ENCODE results near the gene TRIM47. TPM values are rescaled to one million over a fixed set of nuclear protein-coding genes. Genes with fewer than 3 reads are reported as not detected.

Gene TRIM47
- total RNA-seq, 1 experiment from 2014 or later: 86.7 TPM

DNA sequence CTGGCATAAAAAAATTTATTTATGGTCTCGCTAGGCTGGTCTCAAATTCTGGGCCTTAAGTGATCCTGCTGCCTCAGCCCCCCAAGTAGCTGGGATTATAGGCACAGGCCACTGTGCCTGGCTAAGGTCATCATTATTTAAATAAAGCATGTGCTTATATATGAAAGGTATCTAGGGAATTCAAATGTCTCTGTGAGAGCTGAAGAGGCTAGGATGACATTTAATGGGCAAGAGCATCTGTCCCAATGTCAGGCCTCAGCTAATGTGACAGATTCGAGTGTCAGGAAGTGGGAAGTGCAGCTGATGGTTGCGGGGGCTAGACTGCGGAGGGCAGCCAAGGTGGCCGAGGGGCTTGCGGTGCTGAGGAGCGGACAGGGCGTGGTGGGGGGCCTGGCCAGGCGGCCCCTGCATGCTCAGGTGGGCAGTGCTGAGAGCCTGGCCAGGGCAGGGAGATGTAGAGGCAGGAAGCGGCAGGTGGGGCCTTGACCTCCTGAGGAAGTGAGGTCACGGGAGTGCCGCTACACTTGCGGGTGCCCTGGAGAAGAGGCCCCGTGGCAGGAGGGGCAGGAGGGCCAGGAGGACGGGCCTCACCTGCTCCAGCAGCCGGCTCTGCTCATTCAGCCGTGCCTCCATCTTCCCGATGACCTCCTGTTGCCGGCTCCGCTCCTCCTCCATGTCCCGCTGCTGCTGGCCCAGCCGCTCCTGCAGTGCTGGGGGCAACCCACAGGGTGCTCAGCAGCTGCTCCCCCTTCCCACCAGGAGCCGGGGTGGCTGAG is 38.9 kb upstream of the TRIM47 start:
- BruUV-seq (replicated peaks): no TSS peak
- Histone ChIP-seq H3K27me3 (ENCODE audit: insufficient read depth, low read length) (no peaks in the 10 kb centered on the region), H3K9me2 (ENCODE audit: insufficient read depth) (no peaks in the 10 kb centered on the region), H3K4me1 (ENCODE audit: control insufficient read depth in 1 of 2, insufficient read depth in 2 of 2, low read length in 2 of 2) (peaks cover 0 to 9% of the 10 kb centered on the region in 2 experiments; a peak in 2 of 4 replicates), H3K79me2 (ENCODE audit: insufficient read depth, low read length) (no peaks in the 10 kb centered on the region), H3K4me2 (ENCODE audit: low read length) (no peak overlapping the region), H3K4me3 (replicated peaks in 1 of 2; ENCODE audit: low read depth in 1 of 2, low read length in 2 of 2) (no peak overlapping the region), H3K9ac (ENCODE audit: low read length) (no peak overlapping the region), H4K20me1 (ENCODE audit: insufficient read depth) (no peaks in the 10 kb centered on the region), H2AFZ (ENCODE audit: low read depth, low read length, poor library complexity, severe bottlenecking) (no peak overlapping the region), H3K36me3 (ENCODE audit: control insufficient read depth in 1 of 2, insufficient read depth in 2 of 2, low read length in 2 of 2) (no peaks in the 10 kb centered on the region), H3K9me3 (ENCODE audit: control insufficient read depth in 1 of 2, insufficient read depth in 1 of 2, low read depth in 1 of 2, low read length in 2 of 2) (no peaks in the 10 kb centered on the region), H3K27ac (ENCODE audit: low read depth, low read length) (no peak overlapping the region; the same call in 1 of the 2 replicates)
- CTCF ChIA-PET: interaction anchor here (1.8 to 3.5 kb wide), 2 partner anchors 9 to 10 kb away, joined by 3 to 10 read pairs; no protein-coding TSS in a partner anchor
- POLR2A ChIA-PET: interaction anchor here (0.8 kb wide), 1 partner anchor 24 kb away, joined by 3 read pairs; the partner anchor contains the start of gene FBF1
- TF ChIP-seq TCF7L2 (IDR thresholded peaks at IDR 0.05; ENCODE audit: borderline replicate concordance, extremely low read depth, insufficient read depth, insufficient read length): no peak
- no peak for TF ChIP-seq ELF1 (IDR thresholded peaks at IDR 0.05; ENCODE audit: borderline replicate concordance, low read depth)
- TF ChIP-seq FOSL1 (IDR thresholded peaks at IDR 0.05; ENCODE audit: low read depth): no peak
- TF ChIP-seq CBX3 (IDR thresholded peaks at IDR 0.05; ENCODE audit: low read depth): no peak
- TF ChIP-seq RAD21 (IDR thresholded peaks at IDR 0.05; ENCODE audit: low read depth): no peak
- TF ChIP-seq POLR2A (IDR thresholded peaks at IDR 0.05; ENCODE audit: borderline replicate concordance, extremely low read depth, insufficient read depth, insufficient read length): no peak
- TF ChIP-seq, protein P1, sequence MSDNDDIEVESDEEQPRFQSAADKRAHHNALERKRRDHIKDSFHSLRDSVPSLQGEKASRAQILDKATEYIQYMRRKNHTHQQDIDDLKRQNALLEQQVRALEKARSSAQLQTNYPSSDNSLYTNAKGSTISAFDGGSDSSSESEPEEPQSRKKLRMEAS (IDR thresholded peaks at IDR 0.05): no peak
- no peak for TF ChIP-seq EZH2 (IDR thresholded peaks at IDR 0.05)
- no peak for TF ChIP-seq SP1 (IDR thresholded peaks at IDR 0.05; ENCODE audit: low read depth)
- TF ChIP-seq POLR2AphosphoS5 (IDR thresholded peaks at IDR 0.05; ENCODE audit: low read depth, low read length): no peak
- no peak for TF ChIP-seq SIN3A (IDR thresholded peaks at IDR 0.05; ENCODE audit: low read depth)
- TF ChIP-seq, protein P2, sequence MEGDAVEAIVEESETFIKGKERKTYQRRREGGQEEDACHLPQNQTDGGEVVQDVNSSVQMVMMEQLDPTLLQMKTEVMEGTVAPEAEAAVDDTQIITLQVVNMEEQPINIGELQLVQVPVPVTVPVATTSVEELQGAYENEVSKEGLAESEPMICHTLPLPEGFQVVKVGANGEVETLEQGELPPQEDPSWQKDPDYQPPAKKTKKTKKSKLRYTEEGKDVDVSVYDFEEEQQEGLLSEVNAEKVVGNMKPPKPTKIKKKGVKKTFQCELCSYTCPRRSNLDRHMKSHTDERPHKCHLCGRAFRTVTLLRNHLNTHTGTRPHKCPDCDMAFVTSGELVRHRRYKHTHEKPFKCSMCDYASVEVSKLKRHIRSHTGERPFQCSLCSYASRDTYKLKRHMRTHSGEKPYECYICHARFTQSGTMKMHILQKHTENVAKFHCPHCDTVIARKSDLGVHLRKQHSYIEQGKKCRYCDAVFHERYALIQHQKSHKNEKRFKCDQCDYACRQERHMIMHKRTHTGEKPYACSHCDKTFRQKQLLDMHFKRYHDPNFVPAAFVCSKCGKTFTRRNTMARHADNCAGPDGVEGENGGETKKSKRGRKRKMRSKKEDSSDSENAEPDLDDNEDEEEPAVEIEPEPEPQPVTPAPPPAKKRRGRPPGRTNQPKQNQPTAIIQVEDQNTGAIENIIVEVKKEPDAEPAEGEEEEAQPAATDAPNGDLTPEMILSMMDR (IDR thresholded peaks at IDR 0.05 in 2 of 3, conservative IDR thresholded peaks at IDR 0.05 in 1 of 3; ENCODE audit: borderline replicate concordance in 1 of 3, insufficient read depth in 1 of 3, low read depth in 2 of 3, low read length in 2 of 3): no peak
- no peak for TF ChIP-seq SRF (IDR thresholded peaks at IDR 0.05; ENCODE audit: low read depth)
- TF ChIP-seq, protein P3, sequence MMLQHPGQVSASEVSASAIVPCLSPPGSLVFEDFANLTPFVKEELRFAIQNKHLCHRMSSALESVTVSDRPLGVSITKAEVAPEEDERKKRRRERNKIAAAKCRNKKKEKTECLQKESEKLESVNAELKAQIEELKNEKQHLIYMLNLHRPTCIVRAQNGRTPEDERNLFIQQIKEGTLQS (IDR thresholded peaks at IDR 0.05): no peak
- no peak for TF ChIP-seq EGR1 (IDR thresholded peaks at IDR 0.05; ENCODE audit: low read depth)
- TF ChIP-seq YY1 (IDR thresholded peaks at IDR 0.05; ENCODE audit: extremely low read depth, insufficient replicate concordance, low read depth, low read length): no peak
- RAD21 ChIA-PET (ENCODE audit: low non-redundant PET in 1 of 2, low total read pairs in 2 of 2, uncharacterized antibody in 2 of 2, unreplicated experiment in 2 of 2): no interaction called here
- ATAC-seq: no peak
- intact Hi-C loops (cut with micrococcal nuclease): no loop called here
- DNase-seq (ENCODE audit: low read depth, low spot score): no peak

Data from HCT116 (cell line).